WERI-Rb-1 (cell line): ENCODE measurements around the gene HDHD2.

Experiments used
- DNase-seq: peaks from one replicate; pipeline ENCODE4 v3.0.0-alpha.2; 2020
- H3K27ac ChIP-seq: fragments of 250-450 bp; sonication (Bioruptor Pico); 2 replicates; pipeline ENCODE4 v1.5.1; 2020; ENCODE audit warnings: mild to moderate bottlenecking, moderate library complexity
- H3K27me3 ChIP-seq: fragments of 250-450 bp; sonication (Bioruptor Pico); 2 replicates; pipeline ENCODE4 v1.5.1; 2021; ENCODE audit warnings: mild to moderate bottlenecking, low read depth, moderate library complexity; ENCODE audit not compliant: insufficient read depth, severe bottlenecking
- H3K36me3 ChIP-seq: fragments of 250-450 bp; sonication (Bioruptor Pico); 2 replicates; pipeline ENCODE4 v1.5.1; 2020; ENCODE audit warnings: mild to moderate bottlenecking, moderate library complexity
- H3K4me3 ChIP-seq: 2 replicates; pipeline ENCODE4 v1.5.1; 2011; ENCODE audit warnings: low read depth, mild to moderate bottlenecking, control low read depth, low read length
- H3K9me3 ChIP-seq: fragments of 250-450 bp; sonication (Bioruptor Pico); 2 replicates; pipeline ENCODE4 v1.5.1; 2021; ENCODE audit warnings: mild to moderate bottlenecking, moderate library complexity; ENCODE audit not compliant: severe bottlenecking
- TF ChIP-seq, protein P1 (sequence below): IDR thresholded peaks from 2 replicates; pipeline ENCODE4 v1.5.1; 2011; ENCODE audit warnings: low read depth, mild to moderate bottlenecking, control low read depth, inconsistent platforms, low read length

HDHD2 gene

GRCh38 chr18:47110492-47111274 is 39.6 kb downstream of the HDHD2 start:
- Histone ChIP-seq H3K27me3 (no peaks in the 10 kb centered on the region), H3K9me3 (no peaks in the 10 kb centered on the region), H3K36me3 (peaks cover 39% of the 10 kb centered on the region), H3K4me3 (no peak overlapping the region), H3K27ac (no peak overlapping the region)
- TF ChIP-seq, protein P1, sequence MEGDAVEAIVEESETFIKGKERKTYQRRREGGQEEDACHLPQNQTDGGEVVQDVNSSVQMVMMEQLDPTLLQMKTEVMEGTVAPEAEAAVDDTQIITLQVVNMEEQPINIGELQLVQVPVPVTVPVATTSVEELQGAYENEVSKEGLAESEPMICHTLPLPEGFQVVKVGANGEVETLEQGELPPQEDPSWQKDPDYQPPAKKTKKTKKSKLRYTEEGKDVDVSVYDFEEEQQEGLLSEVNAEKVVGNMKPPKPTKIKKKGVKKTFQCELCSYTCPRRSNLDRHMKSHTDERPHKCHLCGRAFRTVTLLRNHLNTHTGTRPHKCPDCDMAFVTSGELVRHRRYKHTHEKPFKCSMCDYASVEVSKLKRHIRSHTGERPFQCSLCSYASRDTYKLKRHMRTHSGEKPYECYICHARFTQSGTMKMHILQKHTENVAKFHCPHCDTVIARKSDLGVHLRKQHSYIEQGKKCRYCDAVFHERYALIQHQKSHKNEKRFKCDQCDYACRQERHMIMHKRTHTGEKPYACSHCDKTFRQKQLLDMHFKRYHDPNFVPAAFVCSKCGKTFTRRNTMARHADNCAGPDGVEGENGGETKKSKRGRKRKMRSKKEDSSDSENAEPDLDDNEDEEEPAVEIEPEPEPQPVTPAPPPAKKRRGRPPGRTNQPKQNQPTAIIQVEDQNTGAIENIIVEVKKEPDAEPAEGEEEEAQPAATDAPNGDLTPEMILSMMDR = no peak
- DNase-seq = no peak

GRCh38 chr18:47109720-47110119 is 40.6 kb downstream of the HDHD2 start:
- TF ChIP-seq, protein P1 = no peak
- Histone ChIP-seq H3K4me3 (no peak overlapping the region), H3K27ac (no peak overlapping the region), H3K9me3 (no peaks in the 10 kb centered on the region), H3K27me3 (no peaks in the 10 kb centered on the region), H3K36me3 (peaks cover 44% of the 10 kb centered on the region)
- DNase-seq = no peak

DNA sequence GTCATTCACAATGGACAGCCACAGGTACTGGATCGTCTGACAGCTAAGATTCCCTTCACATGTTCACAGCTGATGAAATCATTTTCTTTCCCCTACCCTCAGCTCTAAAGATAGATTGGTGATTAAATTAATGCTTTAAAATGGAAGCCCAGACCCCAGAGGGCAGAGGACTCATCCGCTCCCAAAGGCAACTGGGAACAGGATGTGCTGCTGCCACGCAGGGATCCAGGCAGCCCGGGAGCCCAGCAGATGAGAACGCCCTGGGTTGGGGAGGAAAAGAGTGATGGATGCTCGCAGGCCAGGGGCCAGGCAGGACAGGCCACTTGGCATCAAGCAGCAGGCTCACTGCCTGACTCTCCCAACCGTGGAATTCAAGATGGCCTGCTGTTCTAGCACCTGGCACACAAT is 41.3 kb downstream of the HDHD2 start:
- no peak overlapping the region for H3K27ac ChIP-seq
- peaks cover 47% of the 10 kb centered on the region for H3K36me3 ChIP-seq
- no peak for DNase-seq
- TF ChIP-seq, protein P1 = no peak
- no peaks in the 10 kb centered on the region for H3K9me3 ChIP-seq
- no peaks in the 10 kb centered on the region for H3K27me3 ChIP-seq
- H3K4me3 ChIP-seq = no peak overlapping the region

GRCh38 chr18:47108373-47108772 is 41.9 kb downstream of the HDHD2 start:
- no peak overlapping the region for H3K27ac ChIP-seq
- no peak overlapping the region for H3K4me3 ChIP-seq
- no peak for DNase-seq
- peaks cover 47% of the 10 kb centered on the region for H3K36me3 ChIP-seq
- TF ChIP-seq, protein P1 = no peak
- H3K27me3 ChIP-seq = no peaks in the 10 kb centered on the region
- H3K9me3 ChIP-seq = no peaks in the 10 kb centered on the region

GRCh38 chr18:47100212-47100831 is 50.0 kb downstream of the HDHD2 start:
- Histone ChIP-seq H3K9me3 (no peaks in the 10 kb centered on the region), H3K27me3 (no peaks in the 10 kb centered on the region), H3K36me3 (peaks cover 12% of the 10 kb centered on the region), H3K4me3 (no peak overlapping the region), H3K27ac (no peak overlapping the region)
- TF ChIP-seq, protein P1 = peak; percentile 92
- DNase-seq = peak; percentile 74
